MM.1S (cell line): ENCODE data around the gene NANS.

ENCODE experiments used
- CTCF ChIP-seq: fragments of 300-600 bp; sonication (generic); IDR thresholded peaks from 2 replicates; pipeline ENCODE4 v1.5.1; 2016; ENCODE audit warnings: antibody characterized with exemption, low read length, mixed read lengths
- EZH2phosphoT487 ChIP-seq: fragments of 300-600 bp; sonication (generic); IDR thresholded peaks from 2 replicates; pipeline ENCODE4 v1.6.1; 2018; ENCODE audit warnings: antibody characterized with exemption, low read length

GRCh38 chr9:98067184-98067583 lies 10.7 kb downstream of the NANS start:
- TF ChIP-seq CTCF (no peak), EZH2phosphoT487 (no peak)
